GM18870 (cell line): Measurements from ENCODE around the gene DMRTA1.
"Not testable (repeated sequence)": the region's sequence is repeated elsewhere in the genome, so short reads cannot be mapped to it uniquely, and the experiment has no call there.

Source experiments
- ATAC-seq: cut with Tn5 transposase; IDR thresholded peaks from one replicate; pipeline ENCODE4 v1.9.1; 2021; ENCODE audit warnings: moderate library complexity; ENCODE audit not compliant: unreplicated experiment

DMRTA1 gene

DNA sequence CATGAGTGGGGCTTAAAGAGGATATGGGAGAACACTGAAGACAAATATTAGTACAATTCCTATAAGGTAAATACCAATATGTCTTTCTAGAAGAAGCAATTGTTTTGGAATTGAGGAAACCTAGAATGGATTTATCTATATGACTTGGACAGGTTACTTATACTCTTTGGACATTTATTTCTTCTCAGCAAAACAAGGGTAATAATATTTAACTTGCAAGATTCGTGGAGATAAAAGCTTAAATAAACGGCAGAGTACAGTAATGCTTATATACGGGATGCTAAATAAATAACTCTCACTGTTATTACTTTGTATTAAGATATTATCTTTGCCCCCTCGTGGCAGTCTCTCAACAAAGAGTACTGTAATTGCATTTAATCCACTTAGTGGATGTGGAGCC is 8.6 kb downstream of the DMRTA1 start:
- ATAC-seq: no peak

GRCh38 chr9:22457448-22457847 is 10.8 kb downstream of the DMRTA1 start:
- no peak for ATAC-seq

DNA sequence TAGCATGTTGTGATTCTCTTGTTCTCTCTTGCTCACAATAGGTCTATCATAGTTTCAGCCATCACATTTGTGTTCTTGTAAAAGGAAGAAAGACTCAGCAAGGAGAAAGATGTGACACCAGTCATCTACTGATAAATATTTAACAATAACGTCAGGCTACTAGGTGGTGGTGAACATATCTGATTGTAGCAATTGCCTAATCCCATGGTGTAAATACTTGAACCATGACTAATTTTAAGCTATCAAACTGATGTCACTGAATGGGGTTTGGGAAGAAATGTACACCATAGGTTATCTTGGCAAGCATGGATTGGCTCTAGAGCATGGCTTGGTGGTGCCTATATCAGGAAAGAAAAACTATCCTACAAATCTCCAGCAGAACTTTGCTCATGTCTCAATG is 16.6 kb downstream of the DMRTA1 start:
- no peak for ATAC-seq

- peak; percentile 79 for ATAC-seq
Observed at GRCh38 chr9:22469928-22470544, 23.4 kb downstream of the DMRTA1 start.

- ATAC-seq: no peak
Observed at GRCh38 chr9:22481566-22481965, 34.9 kb downstream of the DMRTA1 start.

GRCh38 chr9:22483528-22484070 is 37.0 kb downstream of the DMRTA1 start:
- ATAC-seq: no peak

- ATAC-seq: not testable (repeated sequence)
Observed at GRCh38 chr9:22496197-22496596, 49.6 kb downstream of the DMRTA1 start.
